Activated CD8-positive, alpha-beta T cell treated with anti-CD3 and anti-CD28 coated beads for 36 hours (primary cell): ENCODE measurements around the gene NEK7. TPM values are rescaled to one million over a fixed set of nuclear protein-coding genes. Genes with fewer than 3 reads are reported as not detected.

Experiments
- ATAC-seq: fragments of 200-7000 bp; cut with Tn5 transposase; one replicate; pipeline ENCODE4 v1.10.0; 2021; ENCODE audit warnings: mild to moderate bottlenecking, moderate library complexity
- CTCF ChIA-PET: fragments of 350-600 bp; sonication (Branson Sonifier 250); formaldehyde crosslinking; loops from one replicate; lab custom pipeline; 2021; ENCODE audit warnings: antibody characterized with exemption; lab: Charles Lee
- POLR2A ChIA-PET: fragments of 350-600 bp; sonication (Branson Sonifier 250); formaldehyde crosslinking; loops from one replicate; lab custom pipeline; 2021; ENCODE audit warnings: antibody characterized with exemption; lab: Charles Lee
- DNase-seq: peaks from one replicate; pipeline ENCODE4 v3.0.0-alpha.2; 2020
- H3K27ac Mint-ChIP-seq: one replicate; pipeline ENCODE4 v1.8.0; 2021; ENCODE audit warnings: mild to moderate bottlenecking, mixed read lengths
- H3K27me3 Mint-ChIP-seq: one replicate; pipeline ENCODE4 v1.8.0; 2021; ENCODE audit warnings: mixed read lengths
- H3K36me3 Mint-ChIP-seq: one replicate; pipeline ENCODE4 v1.8.0; 2021; ENCODE audit warnings: low read depth, mixed read lengths
- H3K4me1 Mint-ChIP-seq: one replicate; pipeline ENCODE4 v1.8.0; 2021; ENCODE audit warnings: low read depth, mixed read lengths
- H3K4me3 Mint-ChIP-seq: one replicate; pipeline ENCODE4 v1.8.0; 2021; ENCODE audit warnings: mild to moderate bottlenecking, moderate library complexity, mixed read lengths
- H3K9me3 Mint-ChIP-seq: one replicate; pipeline ENCODE4 v1.8.0; 2021; ENCODE audit warnings: mixed read lengths
- intact Hi-C: fragments of 100-400 bp; cut with micrococcal nuclease; formaldehyde crosslinking; loops from one replicate; pipeline ENCODE4 v1.10.0; 2022
- total RNA-seq, 2 experiments: library from RNA; stranded (reverse); gene quantifications; one replicate each; pipeline ENCODE4 v1.2.3, GENCODE V29; 2021
- TF ChIP-seq, protein P1 (sequence below): fragments of 200-600 bp; IDR thresholded peaks from one replicate; pipeline ENCODE4 v1.8.0; 2022; ENCODE audit warnings: antibody characterized with exemption, mild to moderate bottlenecking

The NEK7 gene
- total RNA-seq, 2 experiments from 2014 or later: 71.4 to 76.4 TPM

DNA sequence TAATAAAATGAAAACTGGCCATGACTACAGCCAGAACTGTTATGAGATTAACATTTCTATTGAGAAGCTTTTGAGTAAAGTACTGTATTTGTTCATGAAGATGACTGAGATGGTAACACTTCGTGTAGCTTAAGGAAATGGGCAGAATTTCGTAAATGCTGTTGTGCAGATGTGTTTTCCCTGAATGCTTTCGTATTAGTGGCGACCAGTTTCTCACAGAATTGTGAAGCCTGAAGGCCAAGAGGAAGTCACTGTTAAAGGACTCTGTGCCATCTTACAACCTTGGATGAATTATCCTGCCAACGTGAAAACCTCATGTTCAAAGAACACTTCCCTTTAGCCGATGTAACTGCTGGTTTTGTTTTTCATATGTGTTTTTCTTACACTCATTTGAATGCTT is 164.0 kb downstream of the NEK7 start:
- H3K27ac Mint-ChIP-seq: no peak overlapping the region
- no peak overlapping the region for H3K4me3 Mint-ChIP-seq
- H3K4me1 Mint-ChIP-seq: peaks cover 8% of the 10 kb centered on the region
- ATAC-seq (no peak), DNase-seq (no peak)
- no peaks in the 10 kb centered on the region for H3K9me3 Mint-ChIP-seq
- H3K36me3 Mint-ChIP-seq: peaks cover 16% of the 10 kb centered on the region
- intact Hi-C loops: no loop called here
- ChIA-PET CTCF (no interaction called here), POLR2A (no interaction called here)
- TF ChIP-seq, protein P1, sequence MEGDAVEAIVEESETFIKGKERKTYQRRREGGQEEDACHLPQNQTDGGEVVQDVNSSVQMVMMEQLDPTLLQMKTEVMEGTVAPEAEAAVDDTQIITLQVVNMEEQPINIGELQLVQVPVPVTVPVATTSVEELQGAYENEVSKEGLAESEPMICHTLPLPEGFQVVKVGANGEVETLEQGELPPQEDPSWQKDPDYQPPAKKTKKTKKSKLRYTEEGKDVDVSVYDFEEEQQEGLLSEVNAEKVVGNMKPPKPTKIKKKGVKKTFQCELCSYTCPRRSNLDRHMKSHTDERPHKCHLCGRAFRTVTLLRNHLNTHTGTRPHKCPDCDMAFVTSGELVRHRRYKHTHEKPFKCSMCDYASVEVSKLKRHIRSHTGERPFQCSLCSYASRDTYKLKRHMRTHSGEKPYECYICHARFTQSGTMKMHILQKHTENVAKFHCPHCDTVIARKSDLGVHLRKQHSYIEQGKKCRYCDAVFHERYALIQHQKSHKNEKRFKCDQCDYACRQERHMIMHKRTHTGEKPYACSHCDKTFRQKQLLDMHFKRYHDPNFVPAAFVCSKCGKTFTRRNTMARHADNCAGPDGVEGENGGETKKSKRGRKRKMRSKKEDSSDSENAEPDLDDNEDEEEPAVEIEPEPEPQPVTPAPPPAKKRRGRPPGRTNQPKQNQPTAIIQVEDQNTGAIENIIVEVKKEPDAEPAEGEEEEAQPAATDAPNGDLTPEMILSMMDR: no peak
- no peaks in the 10 kb centered on the region for H3K27me3 Mint-ChIP-seq

DNA sequence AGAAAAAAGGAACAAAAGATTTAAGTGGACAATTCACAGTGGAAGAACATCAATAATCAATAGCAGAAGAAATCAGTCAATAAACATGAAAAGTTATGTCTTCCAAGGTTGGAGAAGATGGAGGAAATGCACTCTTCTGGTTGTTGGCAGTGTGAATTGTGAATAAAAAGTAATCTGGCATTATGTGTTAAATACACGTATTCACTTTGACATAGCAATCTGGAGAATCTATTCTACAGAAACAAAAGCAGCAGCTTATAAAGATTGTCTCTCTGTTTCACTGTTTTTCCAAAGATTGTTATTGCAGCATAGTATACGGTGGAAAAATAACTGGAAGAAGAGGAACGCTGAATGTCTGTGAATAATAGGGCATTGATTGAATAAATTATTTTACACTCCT is 169.4 kb downstream of the NEK7 start:
- Mint-ChIP-seq H3K36me3 (peaks cover 3% of the 10 kb centered on the region), H3K27ac (no peak overlapping the region), H3K4me3 (no peak overlapping the region), H3K4me1 (no peaks in the 10 kb centered on the region), H3K27me3 (peaks cover 3% of the 10 kb centered on the region), H3K9me3 (no peaks in the 10 kb centered on the region)
- POLR2A ChIA-PET: interaction anchor here (0.6 kb wide), 1 partner anchor 8 kb away, joined by 3 read pairs; no protein-coding TSS in a partner anchor
- DNase-seq (no peak), ATAC-seq (no peak)
- intact Hi-C loops: no loop called here
- CTCF ChIA-PET: no interaction called here
- TF ChIP-seq, protein P1: no peak

DNA sequence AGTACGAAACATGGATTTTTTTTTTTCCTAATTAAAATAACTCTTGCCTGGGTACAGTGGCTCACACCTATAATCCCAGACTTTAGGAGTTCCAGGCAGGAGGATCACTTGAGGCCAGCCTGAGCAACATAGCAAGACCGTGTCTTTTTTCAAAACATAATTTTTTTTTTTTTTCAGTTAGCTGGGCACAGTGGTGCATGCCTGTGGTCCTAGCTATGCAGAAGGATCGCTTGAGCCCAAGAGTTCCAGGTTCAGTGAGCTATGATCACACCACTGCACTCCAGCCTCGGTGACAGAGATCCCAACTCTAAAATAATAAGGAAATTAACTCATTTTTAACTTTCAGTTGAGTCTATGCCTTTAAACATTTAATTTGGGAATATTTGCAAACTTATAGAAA is 170.1 kb downstream of the NEK7 start:
- Mint-ChIP-seq H3K27ac (no peak overlapping the region), H3K4me3 (no peak overlapping the region), H3K27me3 (peaks cover 6% of the 10 kb centered on the region), H3K9me3 (no peaks in the 10 kb centered on the region), H3K36me3 (no peaks in the 10 kb centered on the region), H3K4me1 (no peaks in the 10 kb centered on the region)
- ChIA-PET POLR2A (interaction anchor here (0.6 kb wide), 1 partner anchor 9 kb away, joined by 3 read pairs; no protein-coding TSS in a partner anchor), CTCF (no interaction called here)
- TF ChIP-seq, protein P1: no peak
- DNase-seq (no peak), ATAC-seq (no peak)
- intact Hi-C loops: no loop called here

DNA sequence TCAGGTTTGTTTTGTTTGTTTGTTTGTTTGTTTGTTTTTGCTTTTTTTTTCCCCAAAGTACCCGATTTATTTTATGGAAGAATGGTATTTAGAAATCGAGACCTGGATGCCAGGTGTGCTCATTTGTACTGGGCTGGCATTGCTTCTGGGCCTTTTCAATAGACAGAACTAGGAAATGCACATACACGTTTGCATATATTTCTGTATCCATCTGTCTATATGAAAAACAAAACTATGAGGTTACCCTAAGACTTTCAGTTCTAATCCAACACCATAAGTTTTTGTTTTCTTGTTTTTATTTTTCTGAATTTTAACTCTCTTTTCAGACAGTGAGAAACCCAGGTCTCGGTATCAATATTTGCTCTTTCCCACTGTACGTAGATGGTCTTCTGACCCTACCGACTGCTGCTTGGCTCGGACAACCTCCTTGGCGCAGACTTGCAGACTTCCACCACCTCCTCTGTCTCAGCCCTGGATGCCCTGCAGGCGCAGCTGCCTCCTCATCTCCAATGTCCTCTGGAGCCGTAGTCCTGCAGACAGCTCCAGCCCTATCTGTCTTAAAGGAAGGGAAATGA is 171.7 kb downstream of the NEK7 start:
- no peak for ATAC-seq
- Mint-ChIP-seq H3K27me3 (peaks cover 6% of the 10 kb centered on the region), H3K9me3 (no peaks in the 10 kb centered on the region)

DNA sequence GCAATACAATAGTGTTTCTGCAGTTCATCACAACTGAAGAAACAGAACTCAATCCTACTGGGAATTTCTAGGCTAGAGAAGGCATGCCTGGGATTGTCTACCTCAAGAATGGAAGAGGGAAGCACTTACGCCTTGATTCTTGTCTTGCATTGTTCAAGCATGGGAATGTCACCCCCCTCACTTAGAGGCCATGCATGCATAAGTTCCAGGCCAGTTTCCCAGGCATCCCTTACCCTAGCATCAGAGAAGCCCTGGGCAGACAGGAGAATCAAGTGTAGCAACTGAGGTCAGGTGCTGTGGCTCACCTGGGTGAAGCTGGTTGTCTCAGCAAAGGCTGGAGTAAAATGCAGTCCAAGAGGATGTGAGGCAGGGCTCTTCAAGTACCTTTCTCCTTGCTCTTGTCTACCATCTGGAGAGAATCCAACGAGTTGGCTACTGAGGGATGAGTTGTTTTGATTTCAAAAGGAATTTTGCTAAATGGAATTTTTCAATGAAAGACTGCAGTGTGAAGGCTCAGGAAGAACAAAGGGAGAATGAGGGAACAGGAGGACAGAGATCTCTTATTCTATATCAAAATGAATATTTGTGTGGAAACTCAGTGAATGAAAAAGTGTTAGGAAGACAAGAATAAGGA is 174.3 kb downstream of the NEK7 start:
- intact Hi-C loops: no loop called here
- H3K27me3 Mint-ChIP-seq: peaks cover 6% of the 10 kb centered on the region
- no peaks in the 10 kb centered on the region for H3K9me3 Mint-ChIP-seq
- ATAC-seq (no peak), DNase-seq (no peak)
- H3K36me3 Mint-ChIP-seq: no peaks in the 10 kb centered on the region
- no peak overlapping the region for H3K4me3 Mint-ChIP-seq
- no peak overlapping the region for H3K27ac Mint-ChIP-seq
- TF ChIP-seq, protein P1: no peak
- no peaks in the 10 kb centered on the region for H3K4me1 Mint-ChIP-seq
- ChIA-PET POLR2A (no interaction called here), CTCF (no interaction called here)

More for the DNA sequence above, 171.7 kb downstream of the NEK7 start:
- ChIA-PET POLR2A (interaction anchor here (0.7 kb wide), 1 partner anchor 412 kb away, joined by 3 read pairs; no protein-coding TSS in a partner anchor), CTCF (interaction anchor here (1.5 kb wide), 1 partner anchor 242 kb away, joined by 4 read pairs; no protein-coding TSS in a partner anchor)
- intact Hi-C loops: no loop called here
- Mint-ChIP-seq H3K4me3 (no peak overlapping the region), H3K27ac (no peak overlapping the region), H3K36me3 (no peaks in the 10 kb centered on the region), H3K4me1 (no peaks in the 10 kb centered on the region)
- TF ChIP-seq, protein P1: no peak
- DNase-seq: no peak
